KOPT-K1 (cell line): ENCODE data around the gene KCNE4.
"Not testable (repeated sequence)": the region's sequence is repeated elsewhere in the genome, so short reads cannot be mapped to it uniquely, and the experiment has no call there.

ENCODE experiments used
- H3K27ac ChIP-seq: fragments of 200-600 bp; sonication (generic); 2 replicates; pipeline ENCODE4 v1.5.1; 2016; ENCODE audit warnings: antibody characterized with exemption, mild to moderate bottlenecking, low read depth, low read length; ENCODE audit not compliant: poor library complexity, severe bottlenecking
- H3K36me3 ChIP-seq: fragments of 200-600 bp; sonication (generic); 2 replicates; pipeline ENCODE4 v1.5.1; 2017; ENCODE audit warnings: antibody characterized with exemption, mild to moderate bottlenecking, low read length, moderate library complexity; ENCODE audit not compliant: insufficient read depth
- H3K9me3 ChIP-seq: fragments of 200-600 bp; sonication (generic); 2 replicates; pipeline ENCODE4 v1.5.1; 2017; ENCODE audit warnings: antibody characterized with exemption, low read length, mild to moderate bottlenecking; ENCODE audit not compliant: insufficient read depth, poor library complexity, severe bottlenecking

Gene KCNE4

DNA sequence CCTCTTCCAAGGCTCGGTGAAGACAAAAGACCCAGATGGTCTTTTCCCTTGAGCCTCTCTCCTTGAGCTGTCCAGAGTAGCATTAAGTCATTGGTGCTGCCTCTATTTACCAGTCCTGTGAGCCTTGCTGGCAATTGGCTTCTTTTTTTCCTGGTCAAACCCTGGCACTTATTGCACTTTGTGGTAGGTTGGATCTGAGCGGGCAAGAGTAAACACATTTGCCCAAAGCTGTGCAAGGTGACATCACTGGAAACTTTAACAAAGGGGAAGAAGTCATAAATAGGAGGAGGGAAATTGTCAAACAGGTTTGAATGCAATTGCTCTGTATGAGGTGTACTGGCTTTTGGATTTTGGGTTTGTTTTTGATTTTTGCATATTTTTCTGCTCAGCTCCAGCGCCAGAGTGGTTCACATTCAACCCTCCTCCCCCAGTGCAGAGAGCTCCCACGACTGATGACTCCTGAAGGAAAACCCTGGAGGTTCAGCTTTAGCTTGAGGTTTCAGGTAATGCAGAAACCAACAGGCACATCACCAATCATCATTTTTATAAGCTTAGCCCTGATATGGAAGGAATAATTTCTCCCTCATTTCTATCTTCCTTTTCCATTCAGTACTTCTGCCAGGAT is 8.3 kb downstream of the KCNE4 start:
- no peak overlapping the region for H3K27ac ChIP-seq
- H3K36me3 ChIP-seq: no peaks in the 10 kb centered on the region
- H3K9me3 ChIP-seq: no peaks in the 10 kb centered on the region

DNA sequence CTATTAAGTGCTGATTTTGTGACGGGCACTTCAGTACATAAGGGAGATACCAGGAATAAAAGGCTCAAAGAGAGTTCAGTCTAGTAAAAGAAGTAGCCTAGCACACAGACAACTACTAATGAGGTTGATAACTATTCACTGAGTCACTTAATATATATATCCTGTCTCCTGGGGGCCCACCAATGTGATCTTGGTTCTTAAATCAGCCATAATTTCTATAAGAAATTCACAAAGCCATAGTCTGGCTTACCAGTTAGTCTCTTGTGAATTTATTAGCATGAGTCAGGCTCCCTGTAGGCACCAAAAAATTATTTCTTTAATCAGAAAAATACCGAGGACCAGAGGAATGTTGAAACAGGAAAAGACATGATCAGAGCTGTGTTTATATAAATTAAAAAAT is 10.4 kb downstream of the KCNE4 start:
- H3K36me3 ChIP-seq: no peaks in the 10 kb centered on the region
- no peak overlapping the region for H3K27ac ChIP-seq

DNA sequence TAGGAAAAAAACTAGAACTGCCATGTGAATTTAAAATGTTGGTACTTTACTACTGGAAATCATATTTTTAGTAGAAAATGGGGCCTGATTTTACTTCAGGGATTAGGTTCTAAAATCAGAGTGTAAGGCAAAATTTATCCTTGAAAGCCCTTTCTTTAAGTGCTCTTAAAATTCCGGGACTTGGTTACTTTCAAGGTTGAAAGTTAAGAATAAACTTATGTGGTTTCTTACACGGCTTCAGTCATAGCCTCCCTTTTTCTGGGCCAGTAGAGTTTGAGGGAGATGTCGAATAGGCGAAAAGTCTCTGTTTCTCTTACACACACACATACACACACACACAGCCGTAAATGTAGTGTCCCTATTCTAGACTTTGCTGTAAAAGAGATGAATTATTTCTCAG is 13.1 kb downstream of the KCNE4 start:
- Histone ChIP-seq H3K36me3 (no peaks in the 10 kb centered on the region), H3K27ac (no peak overlapping the region), H3K9me3 (no peaks in the 10 kb centered on the region)

More for the DNA sequence above, 10.4 kb downstream of the KCNE4 start:
- no peaks in the 10 kb centered on the region for H3K9me3 ChIP-seq

DNA sequence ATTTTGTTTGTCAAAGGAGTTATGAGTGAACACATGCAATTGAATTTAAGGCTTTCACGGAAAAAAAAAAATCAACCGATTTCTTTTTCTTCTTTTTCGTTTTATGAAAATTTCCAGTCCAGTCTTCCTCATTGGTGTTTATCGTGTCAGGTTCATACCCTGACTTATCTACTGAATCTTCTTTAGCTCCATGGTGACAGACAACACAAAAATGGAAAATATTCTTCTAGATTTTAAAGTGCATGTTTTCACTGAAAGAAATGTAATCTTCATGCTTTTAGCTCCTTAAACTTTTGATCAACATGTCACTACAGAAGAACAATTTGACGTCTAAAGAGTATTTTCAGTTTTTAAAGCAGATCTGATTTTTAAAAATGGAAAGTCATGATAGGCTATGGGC is 14.7 kb downstream of the KCNE4 start:
- Histone ChIP-seq H3K9me3 (no peaks in the 10 kb centered on the region), H3K27ac (no peak overlapping the region), H3K36me3 (no peaks in the 10 kb centered on the region)

DNA sequence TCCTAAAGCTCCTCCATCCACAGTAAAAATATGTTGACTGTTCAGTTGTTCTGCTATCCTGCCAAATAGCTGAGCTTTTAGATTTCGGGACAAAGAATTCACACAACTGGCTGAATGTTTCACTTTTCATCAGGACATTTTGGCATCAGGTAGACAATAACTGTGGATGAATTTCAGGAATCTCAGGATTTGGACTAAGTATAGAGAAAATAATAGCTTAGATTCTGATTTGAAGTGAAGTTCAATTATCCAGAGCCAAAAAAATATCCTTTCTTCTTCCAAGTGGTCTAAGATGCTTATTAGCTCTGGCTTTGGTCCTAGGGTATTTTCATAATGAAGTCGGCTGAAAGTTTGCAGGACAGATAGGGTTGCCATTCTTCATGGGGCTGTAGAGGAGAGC is 16.1 kb downstream of the KCNE4 start:
- H3K36me3 ChIP-seq: no peaks in the 10 kb centered on the region
- H3K9me3 ChIP-seq: no peaks in the 10 kb centered on the region
- H3K27ac ChIP-seq: no peak overlapping the region

DNA sequence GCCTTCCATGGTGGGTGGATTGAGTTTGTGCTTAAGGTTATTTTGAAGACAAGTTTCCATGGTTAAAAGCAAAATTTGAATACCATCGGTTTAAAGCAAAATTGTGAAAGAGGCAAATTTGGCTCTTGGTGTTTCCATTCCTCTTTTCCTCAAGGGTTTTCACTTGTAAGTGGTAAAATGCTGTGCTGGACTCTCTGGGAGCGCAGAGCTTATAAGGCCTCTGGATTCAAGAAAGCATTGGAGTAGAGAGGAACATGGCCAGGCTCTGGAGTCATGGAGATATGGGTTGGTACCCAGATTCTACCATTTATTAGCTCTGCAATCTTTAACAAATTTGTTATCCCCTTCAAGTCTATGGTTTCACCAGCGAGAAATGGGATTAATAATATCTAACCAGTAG is 17.5 kb downstream of the KCNE4 start:
- no peaks in the 10 kb centered on the region for H3K36me3 ChIP-seq
- no peaks in the 10 kb centered on the region for H3K9me3 ChIP-seq
- H3K27ac ChIP-seq: no peak overlapping the region

DNA sequence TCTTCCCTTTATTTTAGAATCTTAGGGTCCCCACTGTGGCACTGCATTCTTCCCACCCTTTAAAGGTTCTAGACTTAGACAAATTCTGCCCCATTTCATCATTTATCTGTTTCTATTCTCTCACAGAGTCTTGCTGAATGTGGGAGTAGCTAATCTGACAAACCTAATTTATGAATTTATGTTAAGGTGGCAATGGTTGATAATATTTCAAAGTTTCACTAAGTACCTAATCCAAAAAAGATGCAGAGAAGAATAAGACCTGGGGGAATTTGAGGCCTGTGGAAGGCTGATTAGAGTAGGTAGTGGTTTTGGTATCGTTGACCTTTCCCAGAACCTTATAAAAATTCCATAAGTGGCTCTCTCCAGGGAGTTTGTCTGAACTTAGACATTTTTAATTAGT is 18.0 kb downstream of the KCNE4 start:
- no peaks in the 10 kb centered on the region for H3K36me3 ChIP-seq
- no peaks in the 10 kb centered on the region for H3K9me3 ChIP-seq
- no peak overlapping the region for H3K27ac ChIP-seq

DNA sequence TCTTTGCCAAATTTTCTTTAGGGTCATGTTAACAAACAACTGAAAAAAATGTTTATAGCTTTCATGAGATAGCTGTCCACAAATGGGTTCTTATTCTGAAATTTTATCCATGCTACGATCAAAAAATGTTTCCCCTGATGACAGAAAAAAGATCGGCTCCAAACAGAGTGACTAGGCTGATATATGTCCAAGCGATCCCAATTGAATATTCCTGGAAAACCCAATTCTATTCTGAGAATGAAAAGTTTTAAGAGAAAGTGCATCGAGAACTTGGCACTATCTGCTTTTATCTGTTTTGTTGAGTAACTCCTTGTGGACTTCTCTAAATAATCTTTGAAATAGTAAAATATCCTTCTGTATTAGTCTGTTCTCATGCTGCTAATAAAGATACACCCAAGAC is 19.1 kb downstream of the KCNE4 start:
- no peak overlapping the region for H3K27ac ChIP-seq
- no peaks in the 10 kb centered on the region for H3K36me3 ChIP-seq
- H3K9me3 ChIP-seq: no peaks in the 10 kb centered on the region

DNA sequence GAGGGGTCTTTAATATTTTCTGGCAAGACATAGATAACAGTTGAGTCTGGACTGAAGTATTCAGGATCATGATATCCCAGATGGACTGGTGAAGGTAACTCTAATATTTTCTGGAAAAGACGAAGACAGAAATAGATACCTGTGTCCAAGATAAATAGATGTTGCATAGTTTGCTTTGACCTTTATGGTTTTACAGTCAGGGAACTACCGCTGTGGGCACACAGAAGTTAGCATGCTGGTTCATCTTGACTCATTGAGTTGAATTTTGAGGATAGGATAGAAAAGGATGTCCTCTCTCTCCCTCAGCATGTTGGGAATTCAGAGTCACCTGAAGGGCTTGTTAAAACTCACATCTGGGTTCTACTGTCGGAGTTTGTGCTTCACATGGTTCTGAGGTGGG is 20.8 kb downstream of the KCNE4 start:
- Histone ChIP-seq H3K36me3 (no peaks in the 10 kb centered on the region), H3K9me3 (no peaks in the 10 kb centered on the region), H3K27ac (no peak overlapping the region)

DNA sequence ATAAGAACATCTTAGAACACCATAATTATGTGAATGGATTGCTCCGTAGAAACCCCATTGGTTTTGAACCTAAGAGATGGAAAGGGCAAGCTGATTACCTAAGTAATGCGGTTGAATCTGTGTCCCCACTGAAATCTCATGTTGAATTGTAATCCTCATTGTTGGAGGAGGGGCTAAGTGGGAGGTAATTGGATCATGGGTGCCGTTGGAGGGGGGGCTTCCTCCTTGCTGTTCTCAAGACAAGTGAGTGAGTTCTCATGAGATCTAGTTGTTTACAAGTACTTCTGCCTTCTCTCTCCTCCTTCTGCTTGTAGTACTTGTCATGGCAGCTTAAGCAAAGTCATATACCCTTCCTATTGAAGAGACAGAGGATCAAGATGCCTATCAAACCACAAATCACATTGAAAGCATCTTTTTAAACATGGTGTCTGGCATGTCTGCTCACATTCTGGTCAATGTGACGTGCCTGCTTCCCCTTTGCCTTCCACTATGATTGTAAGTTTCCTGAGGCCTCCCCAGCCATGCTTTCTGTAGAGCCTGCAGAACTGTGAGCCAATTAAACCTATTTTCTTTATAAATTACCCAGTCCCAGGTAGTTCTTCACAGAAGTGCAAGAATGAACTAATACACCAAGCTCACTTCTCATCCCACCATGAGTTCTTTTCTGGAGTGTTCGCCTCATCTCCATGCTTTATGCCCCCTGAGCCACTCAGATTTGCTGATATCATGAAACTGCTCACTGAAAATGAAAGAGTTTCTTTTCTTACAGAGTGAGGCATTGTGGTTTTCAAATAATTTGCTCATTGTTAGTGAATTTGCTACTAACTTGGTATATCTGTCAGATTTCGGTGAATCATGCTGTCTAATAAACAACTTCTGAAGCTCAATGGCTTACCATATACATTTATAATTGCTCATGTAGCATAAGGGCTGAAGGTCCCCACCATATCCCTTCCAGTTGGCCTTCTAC is 23.6 kb downstream of the KCNE4 start:
- Histone ChIP-seq H3K27ac (no peak overlapping the region), H3K9me3 (no peaks in the 10 kb centered on the region), H3K36me3 (no peaks in the 10 kb centered on the region)

DNA sequence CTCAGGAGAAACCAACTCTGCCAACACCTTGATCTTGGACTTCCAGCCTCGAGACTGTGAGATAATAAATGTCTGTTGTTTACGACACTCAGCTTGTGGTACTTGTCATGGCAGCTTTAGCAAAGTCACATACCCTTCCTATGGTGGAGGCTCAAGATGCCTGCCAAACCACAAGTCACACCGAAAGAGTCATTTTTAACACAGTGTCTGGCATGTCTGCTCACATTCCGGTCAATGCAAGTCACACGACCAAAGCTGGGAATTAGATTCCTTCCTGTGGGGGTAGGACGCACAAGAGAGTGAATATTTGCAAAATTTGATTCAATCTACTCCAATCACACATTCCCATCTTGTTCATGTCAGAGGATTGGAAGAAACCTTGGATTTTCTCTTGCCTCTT is 24.6 kb downstream of the KCNE4 start:
- no peaks in the 10 kb centered on the region for H3K36me3 ChIP-seq

DNA sequence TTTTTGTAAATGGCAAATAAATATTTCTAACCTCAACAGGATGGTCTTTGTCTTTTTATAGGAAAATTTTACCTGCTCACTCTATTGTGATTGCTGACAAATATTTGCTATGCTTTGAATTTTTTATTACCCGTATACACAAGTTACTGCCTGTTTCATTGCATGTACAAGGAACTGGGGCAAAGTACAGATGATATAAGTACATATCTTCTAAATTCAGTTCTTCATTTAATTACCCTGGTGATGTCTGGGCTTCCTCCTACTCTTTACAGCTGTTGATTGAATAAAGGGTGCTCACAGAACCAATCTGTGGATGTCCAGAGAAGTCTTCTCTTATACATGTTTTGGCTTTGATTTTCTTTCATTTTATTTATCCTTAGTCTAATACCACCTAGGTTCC is 26.5 kb downstream of the KCNE4 start:
- Histone ChIP-seq H3K36me3 (no peaks in the 10 kb centered on the region), H3K9me3 (no peaks in the 10 kb centered on the region), H3K27ac (no peak overlapping the region)

More for the DNA sequence above, 24.6 kb downstream of the KCNE4 start:
- Histone ChIP-seq H3K9me3 (no peaks in the 10 kb centered on the region), H3K27ac (no peak overlapping the region)

DNA sequence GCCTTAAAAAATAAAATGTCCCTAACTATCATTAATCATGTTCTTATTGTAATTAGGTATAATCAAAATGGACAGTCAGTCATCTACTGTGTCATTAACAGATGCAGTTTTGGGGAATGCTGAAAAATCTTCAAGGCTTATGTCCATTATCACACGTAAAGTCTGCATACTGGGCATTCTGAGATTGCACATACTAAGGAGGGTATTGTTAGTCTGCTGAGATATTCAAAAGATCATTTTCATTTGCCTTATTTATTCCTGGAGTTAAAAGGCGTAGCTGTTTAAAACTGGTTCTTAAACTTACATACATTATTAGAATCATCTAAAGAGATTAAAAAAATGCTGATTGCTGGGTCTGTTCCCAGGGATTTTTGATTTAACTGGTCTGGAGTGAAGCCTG is 27.4 kb downstream of the KCNE4 start:
- Histone ChIP-seq H3K27ac (no peak overlapping the region), H3K9me3 (no peaks in the 10 kb centered on the region), H3K36me3 (no peaks in the 10 kb centered on the region)

DNA sequence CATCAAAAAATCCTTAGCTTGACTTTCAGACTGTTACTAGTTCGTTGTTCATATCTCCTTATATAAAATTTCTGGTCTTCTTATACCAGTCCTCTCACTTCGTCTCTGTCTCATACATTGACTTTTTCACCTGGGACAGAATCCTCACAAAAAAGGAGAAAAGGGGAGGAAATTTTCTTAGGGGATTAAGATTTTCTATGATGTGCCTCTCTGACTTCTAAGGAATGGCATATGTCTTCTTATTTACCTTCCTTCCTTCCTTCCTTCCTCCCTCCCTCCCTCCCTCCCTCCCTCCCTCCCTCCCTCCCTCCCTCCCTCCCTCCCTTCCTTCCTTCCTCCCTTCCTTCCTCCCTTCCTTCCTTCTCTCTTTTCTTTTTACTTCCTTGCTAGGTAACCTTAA is 27.9 kb downstream of the KCNE4 start:
- no peak overlapping the region for H3K27ac ChIP-seq
- no peaks in the 10 kb centered on the region for H3K9me3 ChIP-seq
- no peaks in the 10 kb centered on the region for H3K36me3 ChIP-seq

DNA sequence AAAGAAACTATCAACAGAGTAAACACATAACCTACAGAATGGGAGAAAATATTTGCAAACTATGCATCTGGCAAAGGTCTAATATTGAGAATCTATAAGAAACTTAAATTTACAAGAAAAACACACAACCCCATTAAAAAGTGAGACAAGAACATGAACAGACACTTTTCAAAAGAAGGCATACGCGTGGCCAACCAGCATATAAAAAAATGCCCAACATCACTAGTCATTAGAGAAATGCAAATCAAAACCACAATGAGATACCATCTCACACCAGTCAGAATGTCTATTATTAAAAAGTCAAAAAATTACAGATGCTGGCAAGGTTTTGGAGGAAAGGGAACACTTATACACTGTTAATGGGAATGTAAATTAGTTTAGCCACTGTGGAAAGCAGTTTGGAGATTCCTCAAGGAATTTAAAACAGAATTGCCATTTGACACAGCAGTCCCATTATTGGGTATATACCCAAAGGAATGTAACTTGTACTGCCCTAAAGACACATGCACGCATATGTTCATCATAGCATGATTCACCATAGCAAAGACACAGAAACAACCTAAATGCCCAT is 28.9 kb downstream of the KCNE4 start:
- H3K36me3 ChIP-seq, H3K9me3 ChIP-seq, H3K27ac ChIP-seq: not testable (repeated sequence)
